HepG2 (cell line): ENCODE data around the gene DCLRE1C. TPM values are rescaled to one million over a fixed set of nuclear protein-coding genes. Genes with fewer than 3 reads are reported as not detected.
A peak's percentile ranks its signal among the peaks of the same experiment; 100 is the strongest.

Source experiments
- HES4 ChIP-seq: sonication (generic); formaldehyde crosslinking; IDR thresholded peaks from 2 replicates; pipeline ENCODE4 v1.9.0; 2021; ENCODE audit warnings: mild to moderate bottlenecking, missing genetic modification reagents, borderline replicate concordance
- NFATC3 ChIP-seq: sonication (generic); formaldehyde crosslinking; IDR thresholded peaks from 2 replicates; pipeline ENCODE4 v1.5.1; 2020; ENCODE audit warnings: mild to moderate bottlenecking, missing genetic modification reagents
- YY1 ChIP-seq: IDR thresholded peaks from 2 replicates; pipeline ENCODE4 v1.6.1; 2011; ENCODE audit warnings: low read length, low read depth, moderate library complexity, mild to moderate bottlenecking; ENCODE audit not compliant: insufficient read depth, insufficient replicate concordance
- ZNF224 ChIP-seq: sonication (generic); formaldehyde crosslinking; IDR thresholded peaks from 2 replicates; pipeline ENCODE4 v1.5.0; 2020; ENCODE audit warnings: mild to moderate bottlenecking, missing genetic modification reagents
- ZNF350 ChIP-seq: sonication (generic); formaldehyde crosslinking; IDR thresholded peaks from 2 replicates; pipeline ENCODE4 v1.4.0; 2020; ENCODE audit warnings: mild to moderate bottlenecking, low read depth, missing genetic modification reagents, borderline replicate concordance
- ZNF703 ChIP-seq: sonication (generic); formaldehyde crosslinking; IDR thresholded peaks from 2 replicates; pipeline ENCODE4 v1.5.1; 2020; ENCODE audit warnings: missing genetic modification reagents, mild to moderate bottlenecking, moderate library complexity, borderline replicate concordance
- ZNF841 ChIP-seq: sonication (generic); formaldehyde crosslinking; IDR thresholded peaks from 2 replicates; pipeline ENCODE4 v1.8.1; 2023; ENCODE audit warnings: missing genetic modification reagents, borderline replicate concordance
- polyA plus RNA-seq, 8 experiments: library from polyadenylated mRNA; depleted of rRNA in 3 of 8; stranded (reverse) in 7 of 8; unstranded in 1 of 8; fragments of >200 nt; fragmentation: Illumina TruSeq in 4 of 8; extraction: Trizol in 4 of 8; gene quantifications; 2 replicates each; pipeline versions ENCODE4 v1.2.1 to v1.2.3, GENCODE V29; 2011 to 2016; ENCODE audit warnings: low read depth in 4 of 8, missing spikeins in 1 of 8, mixed read lengths in 1 of 8; ENCODE audit not compliant: insufficient read depth in 1 of 8
- total RNA-seq, 5 experiments: library from RNA; depleted of rRNA; stranded (reverse); fragments of >200 nt; fragmentation: Illumina TruSeq; extraction: Trizol; gene quantifications; 2 replicates each; pipeline ENCODE4 v1.2.3, GENCODE V29; 2016; ENCODE audit warnings: low read depth in 1 of 5
- TF ChIP-seq, protein P1 (sequence below): sonication (generic); formaldehyde crosslinking; IDR thresholded peaks from 2 replicates; pipeline ENCODE4 v1.5.1; 2020; ENCODE audit warnings: mild to moderate bottlenecking, missing genetic modification reagents
- TF ChIP-seq, protein P2 (sequence below): sonication (generic); formaldehyde crosslinking; IDR thresholded peaks from 2 replicates; pipeline ENCODE4 v1.5.1; 2020; ENCODE audit warnings: mild to moderate bottlenecking, missing genetic modification reagents, moderate library complexity
- TF ChIP-seq, protein P3 (sequence below): IDR thresholded peaks from 2 replicates; pipeline ENCODE4 v1.6.1; 2012; ENCODE audit warnings: inconsistent platforms
- TF ChIP-seq, protein P4 (sequence below): IDR thresholded peaks from 2 replicates; pipeline ENCODE4 v1.6.1; 2016; ENCODE audit warnings: missing genetic modification reagents, missing compliant biosample characterization
- TF ChIP-seq, protein P5 (sequence below): sonication (generic); formaldehyde crosslinking; IDR thresholded peaks from 2 replicates; pipeline ENCODE4 v1.8.0; 2022; ENCODE audit warnings: mild to moderate bottlenecking, missing genetic modification reagents, moderate library complexity
- TF ChIP-seq, protein P6 (sequence below): sonication (generic); formaldehyde crosslinking; IDR thresholded peaks from 2 replicates; pipeline ENCODE4 v1.5.1; 2020; ENCODE audit warnings: mild to moderate bottlenecking, moderate library complexity, missing genetic modification reagents

DCLRE1C gene
- total and polyA plus RNA-seq, 2 of the 13 experiments (the other 11 are each of a cell fraction or from before 2014, with no cell fraction given): 3.0 to 10.3 TPM

DNA sequence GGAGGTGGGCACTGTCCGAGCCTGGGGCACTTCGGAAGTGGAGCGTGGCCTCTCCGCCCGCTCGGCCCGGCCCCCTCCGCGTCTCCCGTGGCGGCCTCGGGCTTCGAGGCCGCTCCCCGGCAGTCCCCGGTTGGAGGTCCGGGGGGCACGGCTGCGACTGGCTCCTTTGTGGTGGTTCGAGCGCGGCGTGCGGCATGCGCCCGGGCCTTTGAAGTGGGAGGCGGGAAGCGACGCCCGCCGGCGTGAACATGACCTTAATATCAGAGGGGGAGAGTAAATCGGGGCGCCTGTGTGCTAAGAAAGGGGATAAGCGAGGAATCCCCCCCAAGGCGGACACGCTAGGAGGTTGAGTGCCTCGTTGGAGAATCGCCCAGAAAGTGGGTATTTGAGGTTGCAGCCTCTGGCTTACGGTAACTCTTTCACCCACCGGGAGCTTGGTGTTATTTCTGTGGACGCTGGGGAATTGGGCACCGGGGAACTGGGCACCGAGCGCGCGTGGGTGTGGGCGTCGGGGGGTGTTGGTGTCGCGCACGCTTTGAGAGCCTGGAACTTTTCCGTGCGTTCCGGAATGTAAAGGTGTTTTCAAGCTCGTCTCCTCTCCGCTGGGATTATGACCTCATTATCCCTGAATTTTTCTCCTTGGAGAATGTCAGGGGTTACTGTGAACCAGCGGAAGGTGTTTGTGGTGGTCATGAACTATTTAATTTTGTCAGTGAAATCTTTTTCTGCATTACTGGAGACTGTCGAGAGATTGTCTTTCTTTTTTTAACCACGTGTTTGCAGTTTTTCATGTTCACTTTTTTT lies 74.6 kb downstream of the DCLRE1C start (continued):
- TF ChIP-seq, protein P1, sequence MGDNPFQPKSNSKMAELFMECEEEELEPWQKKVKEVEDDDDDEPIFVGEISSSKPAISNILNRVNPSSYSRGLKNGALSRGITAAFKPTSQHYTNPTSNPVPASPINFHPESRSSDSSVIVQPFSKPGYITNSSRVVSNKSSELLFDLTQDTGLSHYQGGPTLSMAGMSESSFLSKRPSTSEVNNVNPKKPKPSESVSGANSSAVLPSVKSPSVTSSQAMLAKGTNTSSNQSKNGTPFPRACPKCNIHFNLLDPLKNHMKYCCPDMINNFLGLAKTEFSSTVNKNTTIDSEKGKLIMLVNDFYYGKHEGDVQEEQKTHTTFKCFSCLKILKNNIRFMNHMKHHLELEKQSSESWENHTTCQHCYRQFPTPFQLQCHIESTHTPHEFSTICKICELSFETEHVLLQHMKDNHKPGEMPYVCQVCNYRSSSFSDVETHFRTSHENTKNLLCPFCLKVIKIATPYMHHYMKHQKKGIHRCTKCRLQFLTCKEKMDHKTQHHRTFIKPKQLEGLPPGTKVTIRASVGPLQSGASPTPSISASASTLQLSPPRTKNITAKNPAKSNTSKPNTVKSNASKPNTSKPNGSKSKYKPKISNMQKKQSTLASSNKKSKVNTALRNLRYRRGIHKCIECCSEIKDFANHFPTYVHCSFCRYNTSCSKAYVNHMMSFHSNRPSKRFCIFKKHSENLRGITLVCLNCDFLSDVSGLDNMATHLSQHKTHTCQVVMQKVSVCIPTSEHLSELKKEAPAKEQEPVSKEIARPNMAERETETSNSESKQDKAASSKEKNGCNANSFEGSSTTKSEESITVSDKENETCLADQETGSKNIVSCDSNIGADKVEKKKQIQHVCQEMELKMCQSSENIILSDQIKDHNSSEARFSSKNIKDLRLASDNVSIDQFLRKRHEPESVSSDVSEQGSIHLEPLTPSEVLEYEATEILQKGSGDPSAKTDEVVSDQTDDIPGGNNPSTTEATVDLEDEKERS (CRISPR knock-in tag): peak; percentile 19; the same call in 1 of the 2 replicates
- TF ChIP-seq, protein P2, sequence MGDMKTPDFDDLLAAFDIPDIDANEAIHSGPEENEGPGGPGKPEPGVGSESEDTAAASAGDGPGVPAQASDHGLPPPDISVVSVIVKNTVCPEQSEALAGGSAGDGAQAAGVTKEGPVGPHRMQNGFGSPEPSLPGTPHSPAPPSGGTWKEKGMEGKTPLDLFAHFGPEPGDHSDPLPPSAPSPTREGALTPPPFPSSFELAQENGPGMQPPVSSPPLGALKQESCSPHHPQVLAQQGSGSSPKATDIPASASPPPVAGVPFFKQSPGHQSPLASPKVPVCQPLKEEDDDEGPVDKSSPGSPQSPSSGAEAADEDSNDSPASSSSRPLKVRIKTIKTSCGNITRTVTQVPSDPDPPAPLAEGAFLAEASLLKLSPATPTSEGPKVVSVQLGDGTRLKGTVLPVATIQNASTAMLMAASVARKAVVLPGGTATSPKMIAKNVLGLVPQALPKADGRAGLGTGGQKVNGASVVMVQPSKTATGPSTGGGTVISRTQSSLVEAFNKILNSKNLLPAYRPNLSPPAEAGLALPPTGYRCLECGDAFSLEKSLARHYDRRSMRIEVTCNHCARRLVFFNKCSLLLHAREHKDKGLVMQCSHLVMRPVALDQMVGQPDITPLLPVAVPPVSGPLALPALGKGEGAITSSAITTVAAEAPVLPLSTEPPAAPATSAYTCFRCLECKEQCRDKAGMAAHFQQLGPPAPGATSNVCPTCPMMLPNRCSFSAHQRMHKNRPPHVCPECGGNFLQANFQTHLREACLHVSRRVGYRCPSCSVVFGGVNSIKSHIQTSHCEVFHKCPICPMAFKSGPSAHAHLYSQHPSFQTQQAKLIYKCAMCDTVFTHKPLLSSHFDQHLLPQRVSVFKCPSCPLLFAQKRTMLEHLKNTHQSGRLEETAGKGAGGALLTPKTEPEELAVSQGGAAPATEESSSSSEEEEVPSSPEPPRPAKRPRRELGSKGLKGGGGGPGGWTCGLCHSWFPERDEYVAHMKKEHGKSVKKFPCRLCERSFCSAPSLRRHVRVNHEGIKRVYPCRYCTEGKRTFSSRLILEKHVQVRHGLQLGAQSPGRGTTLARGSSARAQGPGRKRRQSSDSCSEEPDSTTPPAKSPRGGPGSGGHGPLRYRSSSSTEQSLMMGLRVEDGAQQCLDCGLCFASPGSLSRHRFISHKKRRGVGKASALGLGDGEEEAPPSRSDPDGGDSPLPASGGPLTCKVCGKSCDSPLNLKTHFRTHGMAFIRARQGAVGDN (CRISPR knock-in tag): peak; percentile 1; the same call in 1 of the 2 replicates
- TF ChIP-seq, protein P3, sequence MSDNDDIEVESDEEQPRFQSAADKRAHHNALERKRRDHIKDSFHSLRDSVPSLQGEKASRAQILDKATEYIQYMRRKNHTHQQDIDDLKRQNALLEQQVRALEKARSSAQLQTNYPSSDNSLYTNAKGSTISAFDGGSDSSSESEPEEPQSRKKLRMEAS: peak; percentile 20; the same call in 1 of the 2 replicates
- TF ChIP-seq NFATC3 (CRISPR knock-in tag): no peak
- TF ChIP-seq, protein P4, sequence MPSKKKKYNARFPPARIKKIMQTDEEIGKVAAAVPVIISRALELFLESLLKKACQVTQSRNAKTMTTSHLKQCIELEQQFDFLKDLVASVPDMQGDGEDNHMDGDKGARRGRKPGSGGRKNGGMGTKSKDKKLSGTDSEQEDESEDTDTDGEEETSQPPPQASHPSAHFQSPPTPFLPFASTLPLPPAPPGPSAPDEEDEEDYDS (CRISPR knock-in tag): no peak
- no peak for TF ChIP-seq ZNF841 (CRISPR knock-in tag)
- no peak for TF ChIP-seq YY1
- TF ChIP-seq, protein P5, sequence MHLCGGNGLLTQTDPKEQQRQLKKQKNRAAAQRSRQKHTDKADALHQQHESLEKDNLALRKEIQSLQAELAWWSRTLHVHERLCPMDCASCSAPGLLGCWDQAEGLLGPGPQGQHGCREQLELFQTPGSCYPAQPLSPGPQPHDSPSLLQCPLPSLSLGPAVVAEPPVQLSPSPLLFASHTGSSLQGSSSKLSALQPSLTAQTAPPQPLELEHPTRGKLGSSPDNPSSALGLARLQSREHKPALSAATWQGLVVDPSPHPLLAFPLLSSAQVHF: peak; percentile 83; the same call in 1 of the 2 replicates
- TF ChIP-seq ZNF350 (CRISPR knock-in tag): 0 out of 2 replicates have a peak, but pooled peaks have one; percentile 48
- 0 out of 2 replicates have a peak, but pooled peaks have one; percentile 78 for TF ChIP-seq ZNF703 (CRISPR knock-in tag)
- TF ChIP-seq, protein P6, sequence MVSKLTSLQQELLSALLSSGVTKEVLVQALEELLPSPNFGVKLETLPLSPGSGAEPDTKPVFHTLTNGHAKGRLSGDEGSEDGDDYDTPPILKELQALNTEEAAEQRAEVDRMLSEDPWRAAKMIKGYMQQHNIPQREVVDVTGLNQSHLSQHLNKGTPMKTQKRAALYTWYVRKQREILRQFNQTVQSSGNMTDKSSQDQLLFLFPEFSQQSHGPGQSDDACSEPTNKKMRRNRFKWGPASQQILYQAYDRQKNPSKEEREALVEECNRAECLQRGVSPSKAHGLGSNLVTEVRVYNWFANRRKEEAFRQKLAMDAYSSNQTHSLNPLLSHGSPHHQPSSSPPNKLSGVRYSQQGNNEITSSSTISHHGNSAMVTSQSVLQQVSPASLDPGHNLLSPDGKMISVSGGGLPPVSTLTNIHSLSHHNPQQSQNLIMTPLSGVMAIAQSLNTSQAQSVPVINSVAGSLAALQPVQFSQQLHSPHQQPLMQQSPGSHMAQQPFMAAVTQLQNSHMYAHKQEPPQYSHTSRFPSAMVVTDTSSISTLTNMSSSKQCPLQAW (CRISPR knock-in tag): 0 out of 2 replicates have a peak, but pooled peaks have one; percentile 22
- TF ChIP-seq HES4 (CRISPR knock-in tag): 0 out of 2 replicates have a peak, but pooled peaks have one; percentile 50
- TF ChIP-seq ZNF224 (CRISPR knock-in tag): 0 out of 2 replicates have a peak, but pooled peaks have one; percentile 51
